Measurements from ENCODE around the gene IGF2BP2.

The IGF2BP2 gene

DNA sequence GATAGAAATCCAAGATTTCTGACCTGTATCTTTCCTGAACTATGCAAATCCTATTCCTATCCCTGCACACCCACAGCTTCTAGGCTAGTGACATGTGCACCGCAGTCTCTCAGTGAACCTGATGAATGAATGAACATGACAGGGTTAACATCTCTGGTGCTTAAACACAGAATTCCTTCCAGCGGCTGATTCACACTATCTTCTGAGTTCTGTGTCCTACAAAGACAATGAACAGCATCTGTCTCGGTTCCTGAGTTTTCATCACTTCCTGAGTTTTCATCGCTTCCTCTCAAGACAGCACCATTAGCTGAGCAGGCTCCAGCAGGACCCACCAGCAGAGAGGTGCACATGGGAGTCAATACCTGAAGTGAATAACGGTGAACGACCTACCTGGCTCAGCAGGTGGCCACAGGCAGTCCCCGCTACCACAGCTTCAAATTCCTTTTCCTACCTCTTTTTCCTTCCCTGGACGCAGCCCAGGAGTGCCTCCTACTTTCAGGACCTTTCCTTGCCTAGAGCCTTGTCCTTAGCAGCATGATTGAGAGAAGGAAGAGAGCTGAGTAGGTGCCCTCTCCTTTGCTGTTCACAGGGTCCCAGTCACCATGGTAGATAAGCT is 113.5 kb downstream of the IGF2BP2 start:
- H3K4me3 ChIP-seq (ENCODE audit: control insufficient read depth, low read depth, low read length) = no peak overlapping the region
- no peak for DNase-seq (ENCODE audit: low read depth)
- TF ChIP-seq, protein P1, sequence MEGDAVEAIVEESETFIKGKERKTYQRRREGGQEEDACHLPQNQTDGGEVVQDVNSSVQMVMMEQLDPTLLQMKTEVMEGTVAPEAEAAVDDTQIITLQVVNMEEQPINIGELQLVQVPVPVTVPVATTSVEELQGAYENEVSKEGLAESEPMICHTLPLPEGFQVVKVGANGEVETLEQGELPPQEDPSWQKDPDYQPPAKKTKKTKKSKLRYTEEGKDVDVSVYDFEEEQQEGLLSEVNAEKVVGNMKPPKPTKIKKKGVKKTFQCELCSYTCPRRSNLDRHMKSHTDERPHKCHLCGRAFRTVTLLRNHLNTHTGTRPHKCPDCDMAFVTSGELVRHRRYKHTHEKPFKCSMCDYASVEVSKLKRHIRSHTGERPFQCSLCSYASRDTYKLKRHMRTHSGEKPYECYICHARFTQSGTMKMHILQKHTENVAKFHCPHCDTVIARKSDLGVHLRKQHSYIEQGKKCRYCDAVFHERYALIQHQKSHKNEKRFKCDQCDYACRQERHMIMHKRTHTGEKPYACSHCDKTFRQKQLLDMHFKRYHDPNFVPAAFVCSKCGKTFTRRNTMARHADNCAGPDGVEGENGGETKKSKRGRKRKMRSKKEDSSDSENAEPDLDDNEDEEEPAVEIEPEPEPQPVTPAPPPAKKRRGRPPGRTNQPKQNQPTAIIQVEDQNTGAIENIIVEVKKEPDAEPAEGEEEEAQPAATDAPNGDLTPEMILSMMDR (IDR thresholded peaks at IDR 0.05; ENCODE audit: control insufficient read depth, insufficient read depth, low read depth, low read length, missing control alignments) = no peak

DNA sequence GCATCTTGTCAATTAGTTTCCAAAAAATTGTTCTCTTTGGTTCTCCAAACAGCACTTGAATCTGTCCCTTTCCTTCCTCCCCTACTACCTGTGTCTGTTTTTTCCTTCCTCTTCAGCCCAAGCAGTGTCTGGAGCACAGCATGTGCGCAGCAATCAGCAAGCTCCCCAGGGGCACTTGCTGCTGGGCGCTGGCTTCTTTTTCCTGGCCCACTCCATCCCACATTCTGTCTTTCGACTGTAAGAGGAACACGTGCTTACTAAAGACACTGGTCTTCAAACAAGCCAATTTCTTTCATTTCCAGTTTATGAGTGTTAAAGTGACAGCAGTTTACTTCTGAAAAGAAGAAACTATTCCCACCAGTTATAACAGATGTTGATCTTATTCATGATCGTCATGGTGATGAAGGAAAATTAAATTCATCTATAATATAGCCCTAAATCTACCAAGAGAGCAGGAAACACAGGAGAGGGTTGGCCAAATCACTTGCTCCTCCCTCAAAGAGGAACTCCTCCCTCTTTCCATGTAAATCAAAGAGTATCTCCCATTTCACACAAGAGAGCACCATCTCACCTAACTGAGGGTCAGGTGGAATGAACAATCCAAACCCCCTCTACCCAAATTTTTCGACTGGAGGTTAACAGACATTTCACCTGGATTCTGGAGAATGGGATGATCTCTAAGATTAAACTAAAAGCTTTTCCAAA is 115.4 kb downstream of the IGF2BP2 start:
- no peak for DNase-seq (ENCODE audit: low read depth)
- TF ChIP-seq, protein P1 (IDR thresholded peaks at IDR 0.05; ENCODE audit: control insufficient read depth, insufficient read depth, low read depth, low read length, missing control alignments) = no peak
- H3K4me3 ChIP-seq (ENCODE audit: control insufficient read depth, low read depth, low read length) = no peak overlapping the region

DNA sequence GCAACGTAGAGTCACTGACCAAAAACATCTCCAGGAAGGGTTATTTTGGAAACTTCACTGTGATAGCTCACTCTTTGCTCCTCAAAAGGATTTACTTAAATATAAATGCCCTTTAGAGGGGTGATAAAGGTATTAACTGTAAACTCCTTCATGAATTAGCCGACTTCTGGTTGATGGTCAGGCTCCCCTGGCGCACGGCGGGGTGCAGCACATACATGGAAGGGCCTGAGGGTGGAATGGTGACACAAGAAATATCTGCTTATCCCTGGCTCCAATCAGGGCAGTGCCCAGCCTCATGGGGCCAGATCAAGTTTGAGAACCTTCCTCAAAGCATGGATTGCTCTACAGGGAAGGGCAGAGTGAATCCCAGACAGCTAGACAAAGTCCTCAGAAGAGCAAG is 116.5 kb downstream of the IGF2BP2 start:
- H3K4me3 ChIP-seq (ENCODE audit: control insufficient read depth, low read depth, low read length) = no peak overlapping the region
- TF ChIP-seq, protein P1 (IDR thresholded peaks at IDR 0.05; ENCODE audit: control insufficient read depth, insufficient read depth, low read depth, low read length, missing control alignments) = no peak

DNA sequence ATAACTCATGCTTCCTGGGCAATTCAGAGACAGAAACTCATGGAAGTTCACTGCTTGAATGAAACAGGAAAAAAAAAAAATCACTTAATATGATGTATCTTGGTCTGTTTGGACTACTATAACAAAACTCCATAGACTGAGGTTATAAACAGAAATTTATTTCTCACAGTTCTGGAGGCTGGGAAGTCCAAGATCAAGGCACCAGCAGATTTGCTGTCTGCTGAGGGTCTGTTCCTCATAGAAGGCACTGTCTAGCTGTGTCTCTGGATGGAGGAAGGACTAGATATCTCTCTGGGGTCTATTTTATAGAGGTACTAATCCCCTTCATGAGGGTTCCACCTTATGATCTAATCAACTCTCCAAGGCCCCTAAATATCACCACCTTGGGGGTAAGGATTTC is 119.3 kb downstream of the IGF2BP2 start:
- no peak overlapping the region for H3K4me3 ChIP-seq (ENCODE audit: control insufficient read depth, low read depth, low read length)
- TF ChIP-seq, protein P1 (IDR thresholded peaks at IDR 0.05; ENCODE audit: control insufficient read depth, insufficient read depth, low read depth, low read length, missing control alignments) = no peak
- DNase-seq (ENCODE audit: low read depth) = no peak

More for the DNA sequence above, 116.5 kb downstream of the IGF2BP2 start:
- no peak for DNase-seq (ENCODE audit: low read depth)

DNA sequence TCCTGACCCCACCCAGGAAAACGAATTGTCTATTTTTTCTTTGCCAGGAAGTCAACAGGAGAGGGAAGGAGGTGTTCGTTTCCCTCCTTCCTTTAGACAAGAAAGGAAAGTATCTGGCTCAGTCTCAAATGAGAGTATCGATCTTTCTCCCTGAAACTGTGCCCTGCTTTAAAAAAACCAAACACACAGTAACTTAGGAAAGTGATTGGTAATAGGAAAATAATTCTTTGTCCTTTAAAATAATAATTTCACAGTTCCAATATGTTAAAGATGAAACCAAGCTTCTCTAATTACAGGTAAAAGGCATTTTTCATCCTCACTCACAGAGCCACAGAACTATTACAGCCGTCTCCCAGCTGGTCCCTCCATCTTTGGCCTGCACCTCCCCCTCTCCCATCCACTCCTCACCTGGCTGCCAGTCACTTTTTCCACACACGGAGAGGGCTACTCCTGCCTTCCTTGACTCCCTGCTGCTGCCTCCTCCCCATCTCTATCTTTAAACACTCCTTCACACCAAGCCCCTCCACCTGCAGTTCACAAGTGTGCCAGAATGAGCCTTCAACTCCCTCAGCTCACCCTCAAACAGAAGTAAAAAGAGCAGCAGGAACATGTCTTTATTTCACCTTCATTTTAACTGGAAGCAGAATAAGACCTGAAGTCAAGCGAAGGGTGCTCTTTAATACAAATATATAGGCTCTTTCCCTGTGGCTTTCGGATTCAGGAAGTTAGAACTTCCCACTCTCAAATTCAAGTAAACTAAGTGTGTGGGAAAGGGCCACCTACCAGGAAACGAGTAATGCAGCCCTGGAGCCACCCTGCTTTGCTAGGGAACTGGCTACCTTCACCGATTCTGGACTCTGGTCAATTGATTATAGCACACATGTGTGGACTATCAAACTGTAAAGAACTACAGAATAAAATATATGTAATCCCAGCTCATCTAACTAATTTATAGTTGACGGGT is 122.3 kb downstream of the IGF2BP2 start:
- H3K4me3 ChIP-seq (ENCODE audit: control insufficient read depth, low read depth, low read length) = no peak overlapping the region
- no peak for DNase-seq (ENCODE audit: low read depth)
- TF ChIP-seq, protein P1 (IDR thresholded peaks at IDR 0.05; ENCODE audit: control insufficient read depth, insufficient read depth, low read depth, low read length, missing control alignments) = no peak

DNA sequence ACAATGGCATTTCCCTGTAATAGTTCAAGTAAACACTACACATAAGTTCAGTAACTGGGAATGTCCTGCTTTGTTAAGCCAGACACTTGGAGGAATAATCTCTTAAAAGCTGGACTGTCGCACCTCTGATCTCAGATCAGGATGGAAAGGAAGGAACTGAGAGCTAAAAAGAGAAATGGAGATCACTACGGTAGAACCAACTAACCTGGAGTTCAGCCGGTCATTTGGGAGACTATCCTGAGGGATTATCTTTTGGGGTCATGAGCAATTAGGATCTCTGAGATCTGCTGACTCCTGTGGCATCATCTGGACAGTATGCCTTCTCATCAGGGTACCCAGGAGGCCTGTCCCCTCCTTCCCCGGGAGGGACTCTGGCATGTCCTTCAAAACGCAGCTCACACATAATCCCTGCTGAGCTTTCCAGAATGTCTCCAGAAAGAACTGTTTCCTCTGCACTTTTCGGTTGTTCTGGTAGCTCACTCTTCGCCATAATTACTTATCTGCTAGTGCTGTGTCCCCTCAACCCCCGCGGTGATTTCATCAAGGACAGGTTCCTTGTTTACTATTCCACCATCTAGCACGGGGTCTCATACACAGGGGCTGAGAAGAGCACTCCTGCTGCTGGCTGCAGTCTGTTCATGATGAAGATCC is 123.1 kb downstream of the IGF2BP2 start:
- no peak for DNase-seq (ENCODE audit: low read depth)
- TF ChIP-seq, protein P1 (IDR thresholded peaks at IDR 0.05; ENCODE audit: control insufficient read depth, insufficient read depth, low read depth, low read length, missing control alignments) = no peak
- no peak overlapping the region for H3K4me3 ChIP-seq (ENCODE audit: control insufficient read depth, low read depth, low read length)

All from AG09309 (cell line).